ENCODE measurements around the gene CPXM2.

Gene CPXM2

GRCh38 chr10:123751342-123752134 lies 140.1 kb downstream of the CPXM2 start:
- TF ChIP-seq, protein P1, sequence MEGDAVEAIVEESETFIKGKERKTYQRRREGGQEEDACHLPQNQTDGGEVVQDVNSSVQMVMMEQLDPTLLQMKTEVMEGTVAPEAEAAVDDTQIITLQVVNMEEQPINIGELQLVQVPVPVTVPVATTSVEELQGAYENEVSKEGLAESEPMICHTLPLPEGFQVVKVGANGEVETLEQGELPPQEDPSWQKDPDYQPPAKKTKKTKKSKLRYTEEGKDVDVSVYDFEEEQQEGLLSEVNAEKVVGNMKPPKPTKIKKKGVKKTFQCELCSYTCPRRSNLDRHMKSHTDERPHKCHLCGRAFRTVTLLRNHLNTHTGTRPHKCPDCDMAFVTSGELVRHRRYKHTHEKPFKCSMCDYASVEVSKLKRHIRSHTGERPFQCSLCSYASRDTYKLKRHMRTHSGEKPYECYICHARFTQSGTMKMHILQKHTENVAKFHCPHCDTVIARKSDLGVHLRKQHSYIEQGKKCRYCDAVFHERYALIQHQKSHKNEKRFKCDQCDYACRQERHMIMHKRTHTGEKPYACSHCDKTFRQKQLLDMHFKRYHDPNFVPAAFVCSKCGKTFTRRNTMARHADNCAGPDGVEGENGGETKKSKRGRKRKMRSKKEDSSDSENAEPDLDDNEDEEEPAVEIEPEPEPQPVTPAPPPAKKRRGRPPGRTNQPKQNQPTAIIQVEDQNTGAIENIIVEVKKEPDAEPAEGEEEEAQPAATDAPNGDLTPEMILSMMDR (conservative IDR thresholded peaks at IDR 0.05; ENCODE audit: low read depth, low read length): no peak
- DNase-seq (ENCODE audit: low read depth): no peak
- no peak overlapping the region for H3K4me3 ChIP-seq (ENCODE audit: low read depth, low read length)

- TF ChIP-seq, protein P1 (conservative IDR thresholded peaks at IDR 0.05; ENCODE audit: low read depth, low read length): no peak
- H3K4me3 ChIP-seq (ENCODE audit: low read depth, low read length): no peak overlapping the region
- DNase-seq (ENCODE audit: low read depth): no peak
These were observed 140.7 kb downstream of the CPXM2 start for GRCh38 chr10:123750901-123751300.

GRCh38 chr10:123748711-123749110 lies 142.9 kb downstream of the CPXM2 start:
- no peak for DNase-seq (ENCODE audit: low read depth)
- H3K4me3 ChIP-seq (ENCODE audit: low read depth, low read length): no peak overlapping the region
- TF ChIP-seq, protein P1 (conservative IDR thresholded peaks at IDR 0.05; ENCODE audit: low read depth, low read length): no peak

GRCh38 chr10:123747426-123747825 lies 144.2 kb downstream of the CPXM2 start:
- no peak for DNase-seq (ENCODE audit: low read depth)
- TF ChIP-seq, protein P1 (conservative IDR thresholded peaks at IDR 0.05; ENCODE audit: low read depth, low read length): no peak
- no peak overlapping the region for H3K4me3 ChIP-seq (ENCODE audit: low read depth, low read length)

DNA sequence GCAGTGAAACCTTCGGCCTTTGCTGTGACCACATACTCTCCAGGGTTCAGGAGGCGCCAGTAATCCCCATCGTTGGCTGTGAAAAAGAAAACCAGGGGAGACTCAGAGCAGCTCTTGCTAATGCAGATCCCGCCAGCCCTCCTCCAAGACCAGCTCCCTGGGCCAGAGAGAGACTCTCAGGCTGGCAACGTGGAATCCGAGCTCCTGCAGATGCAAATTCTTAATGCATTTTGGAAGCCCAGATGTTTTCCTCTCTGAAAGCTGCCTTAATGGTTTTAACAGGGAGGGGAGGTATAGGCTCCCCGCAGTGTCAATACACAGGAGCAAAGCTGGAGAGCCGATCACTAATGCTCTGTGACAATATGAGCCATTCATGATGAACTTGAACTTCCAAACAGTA lies 144.7 kb downstream of the CPXM2 start:
- TF ChIP-seq, protein P1 (conservative IDR thresholded peaks at IDR 0.05; ENCODE audit: low read depth, low read length): no peak
- DNase-seq (ENCODE audit: low read depth): no peak
- H3K4me3 ChIP-seq (ENCODE audit: low read depth, low read length): no peak overlapping the region

DNA sequence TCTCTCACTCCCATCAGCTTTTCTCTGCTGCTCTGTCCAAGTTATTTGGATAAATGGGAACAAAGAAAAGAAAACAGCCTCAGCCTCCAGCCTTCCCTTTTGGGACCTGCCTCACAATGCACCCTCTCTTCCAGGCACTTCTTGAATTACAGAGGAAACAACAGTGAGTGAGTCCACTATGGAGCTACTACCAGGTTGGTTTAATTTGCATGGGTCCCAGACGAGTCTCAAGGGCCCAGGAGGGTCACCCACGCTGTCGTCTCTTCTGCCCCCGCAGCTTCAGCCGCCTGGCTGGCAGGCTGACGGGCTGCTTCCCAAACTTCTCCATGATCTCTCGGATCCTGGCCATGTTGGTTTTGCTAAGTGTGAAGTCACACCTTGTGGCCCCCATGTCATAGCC lies 145.1 kb downstream of the CPXM2 start:
- TF ChIP-seq, protein P1 (conservative IDR thresholded peaks at IDR 0.05; ENCODE audit: low read depth, low read length): no peak
- no peak overlapping the region for H3K4me3 ChIP-seq (ENCODE audit: low read depth, low read length)
- no peak for DNase-seq (ENCODE audit: low read depth)

GRCh38 chr10:123746061-123746460 lies 145.5 kb downstream of the CPXM2 start:
- DNase-seq (ENCODE audit: low read depth): no peak
- TF ChIP-seq, protein P1 (conservative IDR thresholded peaks at IDR 0.05; ENCODE audit: low read depth, low read length): no peak
- H3K4me3 ChIP-seq (ENCODE audit: low read depth, low read length): no peak overlapping the region
